ENCODE results near the gene MRPS2.
"Not testable (repeated sequence)": the region's sequence is repeated elsewhere in the genome, so short reads cannot be mapped to it uniquely, and the experiment has no call there.

MRPS2 gene

GRCh38 chr9:135516132-135516860 is 15.8 kb downstream of the MRPS2 start:
- no peak for DNase-seq

- DNase-seq, result no peak
These were observed 16.9 kb downstream of the MRPS2 start for GRCh38 chr9:135517407-135517822.

GRCh38 chr9:135519179-135519971 is 18.9 kb downstream of the MRPS2 start:
- DNase-seq, result no peak

- no peak for DNase-seq
These were observed 20.6 kb downstream of the MRPS2 start, which contains the start of gene LCN1 for GRCh38 chr9:135520916-135521607. Gene LCN1 (plus strand): TSS chr9:135521440. CDS start chr9:135521498, 58 bp downstream.

- no peak for DNase-seq
These were observed 21.2 kb downstream of the MRPS2 start for GRCh38 chr9:135521608-135522095.

GRCh38 chr9:135522137-135522877 is 21.8 kb downstream of the MRPS2 start:
- no peak for DNase-seq

DNA sequence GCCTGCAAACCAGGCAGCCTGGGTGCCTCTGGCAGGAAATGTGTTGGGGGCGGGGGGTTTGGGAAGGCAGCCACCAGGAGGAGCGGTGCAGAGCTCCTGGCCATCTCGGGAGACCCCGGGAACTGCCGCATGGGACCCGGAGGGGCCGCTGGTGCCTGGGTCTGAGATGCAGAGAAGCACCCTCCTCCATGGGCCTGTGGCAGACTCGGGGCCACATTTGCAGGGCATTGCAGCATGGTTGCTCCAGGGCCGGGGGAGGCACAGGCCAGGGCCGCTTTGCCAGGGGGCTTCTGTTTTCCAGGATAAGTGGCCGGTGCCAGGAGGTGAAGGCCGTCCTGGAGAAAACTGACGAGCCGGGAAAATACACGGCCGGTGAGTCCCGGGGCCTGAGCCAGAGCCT is 22.4 kb downstream of the MRPS2 start:
- DNase-seq, result no peak

DNA sequence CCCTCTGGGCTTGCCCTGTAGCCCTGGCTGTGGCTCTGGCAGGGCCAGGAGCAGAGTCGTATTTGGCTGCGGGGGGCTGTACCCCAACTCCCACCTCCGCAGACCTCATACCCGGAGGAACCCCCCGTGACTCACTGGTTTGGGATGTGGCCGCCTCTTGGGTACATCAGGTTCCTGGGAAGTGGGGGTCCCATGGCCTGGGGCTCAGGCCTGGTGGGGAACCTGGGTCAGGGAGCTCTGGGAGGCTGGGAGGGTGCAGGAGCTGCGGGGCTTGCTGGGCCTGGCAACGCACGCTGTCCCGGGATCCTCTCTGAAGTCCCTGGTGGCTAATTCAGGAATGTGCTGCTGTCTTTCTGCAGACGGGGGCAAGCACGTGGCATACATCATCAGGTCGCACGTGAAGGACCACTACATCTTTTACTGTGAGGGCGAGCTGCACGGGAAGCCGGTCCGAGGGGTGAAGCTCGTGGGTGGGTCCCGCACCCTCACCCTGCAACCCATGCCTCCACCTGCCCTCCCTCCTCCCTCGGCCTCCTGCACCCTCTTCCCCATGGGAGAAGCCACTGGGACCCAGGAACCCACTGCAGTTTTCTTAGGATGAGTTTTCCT is 23.1 kb downstream of the MRPS2 start:
- DNase-seq, result no peak

- no peak for DNase-seq
These were observed 23.8 kb downstream of the MRPS2 start for GRCh38 chr9:135524130-135524861.

GRCh38 chr9:135525241-135526088 is 25.0 kb downstream of the MRPS2 start:
- DNase-seq, result no peak

DNA sequence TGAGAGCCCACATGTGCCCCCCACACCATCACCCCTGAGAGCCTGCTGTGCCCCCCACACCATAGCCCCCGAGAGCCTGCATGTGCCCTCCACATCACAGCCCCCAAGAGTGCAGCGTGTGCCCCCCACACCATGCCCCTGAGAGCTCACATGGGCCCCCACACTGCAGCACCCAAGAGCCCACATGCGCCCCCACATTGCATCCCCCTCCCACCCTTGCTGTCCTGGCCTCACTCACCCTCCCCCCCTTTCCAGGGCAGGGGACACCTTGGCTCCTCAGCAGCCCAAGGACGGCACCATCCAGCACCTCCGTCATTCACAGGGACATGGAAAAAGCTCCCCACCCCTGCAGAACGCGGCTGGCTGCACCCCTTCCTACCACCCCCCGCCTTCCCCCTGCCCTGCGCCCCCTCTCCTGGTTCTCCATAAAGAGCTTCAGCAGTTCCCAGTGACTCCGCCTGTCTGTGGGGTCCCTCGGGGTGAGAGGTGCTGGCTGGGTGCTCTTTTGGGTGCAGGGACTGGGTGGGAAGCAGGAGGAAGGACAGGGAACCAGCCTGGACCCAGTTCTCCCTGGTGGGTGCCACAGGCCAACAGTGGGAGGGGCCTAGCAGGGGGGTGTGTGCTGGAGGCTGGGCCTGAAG is 25.7 kb downstream of the MRPS2 start:
- no peak for DNase-seq

- no peak for DNase-seq
These were observed 26.5 kb downstream of the MRPS2 start for GRCh38 chr9:135526730-135527571.

GRCh38 chr9:135528842-135529435 is 28.5 kb downstream of the MRPS2 start:
- DNase-seq, result not testable (repeated sequence)

DNA sequence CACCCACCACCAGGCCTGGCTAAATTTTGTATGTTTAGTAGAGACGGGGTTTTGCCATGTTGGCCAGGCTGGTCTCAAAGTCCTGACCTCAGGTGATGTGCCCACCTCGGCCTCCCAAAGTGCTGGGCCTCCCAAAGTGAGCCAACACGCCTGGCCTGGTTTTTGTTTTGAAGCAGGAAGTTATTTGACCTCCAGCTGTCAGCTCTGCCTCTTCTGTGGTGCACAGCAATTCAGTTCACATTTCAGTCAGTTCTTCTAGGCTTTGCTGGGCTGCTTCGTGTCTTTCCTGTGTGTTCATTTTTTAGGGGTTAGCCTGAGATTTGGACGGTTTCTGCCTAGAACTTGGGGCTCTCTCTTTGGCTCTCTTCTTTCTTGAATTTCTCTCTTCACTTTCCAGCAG is 29.7 kb downstream of the MRPS2 start:
- DNase-seq, result no peak

DNA sequence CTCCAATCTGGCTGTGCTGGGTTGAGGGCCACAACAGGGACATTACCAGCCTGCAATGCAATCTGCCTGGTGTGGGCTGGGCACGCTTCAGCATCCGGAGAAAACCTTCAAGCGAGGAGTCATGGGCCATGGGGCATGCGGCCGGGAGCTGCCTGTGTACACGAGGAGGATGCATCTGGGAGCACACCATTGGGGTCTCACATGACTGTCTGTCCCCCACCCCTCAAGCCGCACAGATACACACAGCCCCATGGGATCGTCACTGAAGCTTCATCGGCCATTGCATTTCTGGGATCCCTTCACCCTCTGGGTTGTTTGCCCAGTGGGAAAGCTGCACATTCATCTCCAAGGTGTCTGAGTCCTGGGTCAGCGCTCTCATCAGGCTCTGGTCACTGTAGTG is 30.6 kb downstream of the MRPS2 start:
- DNase-seq, result no peak

DNA sequence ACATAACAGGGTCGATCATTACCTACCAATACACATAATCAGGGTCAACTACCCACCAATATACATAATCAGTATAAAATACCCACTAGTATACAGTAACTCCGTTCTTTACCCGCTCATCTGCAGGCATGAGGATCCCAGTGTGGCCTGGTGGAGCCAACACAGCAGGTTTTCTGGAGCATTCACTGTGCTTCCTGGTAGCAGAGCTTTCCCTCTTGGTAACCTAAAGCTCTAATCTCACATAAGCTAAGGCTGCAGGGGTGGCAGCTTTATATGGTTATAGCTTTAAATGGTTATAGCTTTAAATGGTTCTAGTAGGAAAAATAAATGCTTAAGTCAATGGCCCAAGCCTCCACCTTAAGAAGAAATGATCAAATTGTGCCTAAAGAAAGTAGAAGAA is 32.6 kb downstream of the MRPS2 start:
- no peak for DNase-seq

- no peak for DNase-seq
These were observed 33.2 kb downstream of the MRPS2 start for GRCh38 chr9:135533674-135534073.

DNA sequence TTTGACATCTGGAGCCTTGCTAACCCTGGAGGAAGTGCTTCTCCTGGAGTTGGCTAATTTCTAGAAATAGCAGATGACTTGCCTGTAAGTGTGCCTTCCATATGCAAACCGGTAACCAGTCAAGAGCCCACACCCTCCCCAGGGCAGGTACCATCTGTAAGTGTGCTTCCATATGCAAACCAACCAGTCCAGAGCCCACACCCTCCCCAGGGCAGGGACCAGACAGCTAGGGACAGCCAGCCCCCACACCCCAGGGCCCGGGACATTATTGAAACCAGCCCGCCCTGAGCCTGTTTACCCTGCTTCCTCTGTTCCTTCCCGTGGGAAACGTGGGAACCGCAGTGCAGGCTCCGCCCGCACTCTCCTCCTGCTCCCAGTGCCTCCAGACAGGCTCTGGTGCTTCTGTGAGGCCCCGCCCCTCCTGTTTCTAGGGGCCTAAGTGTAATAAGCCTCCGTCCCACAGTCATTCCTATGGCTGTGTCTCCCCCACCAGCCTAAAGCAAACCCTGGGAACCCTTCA is 33.8 kb downstream of the MRPS2 start:
- not testable (repeated sequence) for DNase-seq
